ENCODE measurements around the gene MAN2B1. TPM values are rescaled to one million over a fixed set of nuclear protein-coding genes. Genes with fewer than 3 reads are reported as not detected.

Gene MAN2B1
- total RNA-seq, 4 donors from 2014 or later: 18.0 to 34.2 (median 29.3) TPM

DNA sequence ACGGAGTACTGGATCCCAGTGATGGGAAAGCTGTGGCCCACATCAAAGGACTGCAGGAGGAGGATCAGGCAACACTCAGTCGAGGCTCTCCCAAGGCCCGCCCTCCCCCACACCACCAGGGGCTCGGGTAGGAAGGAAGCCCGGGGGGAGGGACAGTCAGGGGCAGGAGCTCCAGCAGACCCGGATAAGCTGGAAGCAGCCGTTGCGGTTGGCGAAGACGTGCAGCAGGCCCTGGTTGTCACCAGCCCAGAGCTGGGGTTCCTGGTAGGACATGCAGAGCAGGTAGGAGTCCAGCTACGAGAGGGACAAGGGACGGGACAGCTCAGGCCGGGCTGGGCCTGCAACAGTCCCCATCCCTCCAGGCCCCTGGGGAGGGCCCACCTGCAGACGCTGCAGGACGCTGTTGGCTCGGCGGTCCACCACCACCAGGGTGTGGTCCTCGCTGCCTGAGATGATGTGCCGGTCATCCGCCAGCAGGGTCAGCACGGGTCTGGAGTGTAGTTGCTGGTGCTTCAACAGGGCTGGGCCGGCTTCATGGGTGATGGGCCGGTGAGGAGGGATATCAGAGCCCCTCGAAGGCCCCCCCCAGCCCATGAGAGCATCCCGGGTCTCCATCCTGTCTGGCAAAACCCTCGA is 23.2 kb upstream of the MAN2B1 start:
- DNase-seq (no peak), ATAC-seq (no peak)
- Histone ChIP-seq H3K4me1 (no peaks in the 10 kb centered on the region), H3K4me3 (no peak overlapping the region), H3K9me3 (no peaks in the 10 kb centered on the region), H3K27ac (no peak overlapping the region), H3K27me3 (no peaks in the 10 kb centered on the region), H3K36me3 (no peaks in the 10 kb centered on the region)
- intact Hi-C loops (cut with DNase I; ENCODE audit: low total_unique reads) (no loop called here), in situ Hi-C loops (cut with MboI; ENCODE audit: low sequenced_read_pairs in 4 of 4) (no loop called here)
- TF ChIP-seq, protein P1, sequence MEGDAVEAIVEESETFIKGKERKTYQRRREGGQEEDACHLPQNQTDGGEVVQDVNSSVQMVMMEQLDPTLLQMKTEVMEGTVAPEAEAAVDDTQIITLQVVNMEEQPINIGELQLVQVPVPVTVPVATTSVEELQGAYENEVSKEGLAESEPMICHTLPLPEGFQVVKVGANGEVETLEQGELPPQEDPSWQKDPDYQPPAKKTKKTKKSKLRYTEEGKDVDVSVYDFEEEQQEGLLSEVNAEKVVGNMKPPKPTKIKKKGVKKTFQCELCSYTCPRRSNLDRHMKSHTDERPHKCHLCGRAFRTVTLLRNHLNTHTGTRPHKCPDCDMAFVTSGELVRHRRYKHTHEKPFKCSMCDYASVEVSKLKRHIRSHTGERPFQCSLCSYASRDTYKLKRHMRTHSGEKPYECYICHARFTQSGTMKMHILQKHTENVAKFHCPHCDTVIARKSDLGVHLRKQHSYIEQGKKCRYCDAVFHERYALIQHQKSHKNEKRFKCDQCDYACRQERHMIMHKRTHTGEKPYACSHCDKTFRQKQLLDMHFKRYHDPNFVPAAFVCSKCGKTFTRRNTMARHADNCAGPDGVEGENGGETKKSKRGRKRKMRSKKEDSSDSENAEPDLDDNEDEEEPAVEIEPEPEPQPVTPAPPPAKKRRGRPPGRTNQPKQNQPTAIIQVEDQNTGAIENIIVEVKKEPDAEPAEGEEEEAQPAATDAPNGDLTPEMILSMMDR (IDR thresholded peaks at IDR 0.05 in 4 of 5, conservative IDR thresholded peaks at IDR 0.05 in 1 of 5): no peak
- TF ChIP-seq POLR2A (IDR thresholded peaks at IDR 0.05): no peak

DNA sequence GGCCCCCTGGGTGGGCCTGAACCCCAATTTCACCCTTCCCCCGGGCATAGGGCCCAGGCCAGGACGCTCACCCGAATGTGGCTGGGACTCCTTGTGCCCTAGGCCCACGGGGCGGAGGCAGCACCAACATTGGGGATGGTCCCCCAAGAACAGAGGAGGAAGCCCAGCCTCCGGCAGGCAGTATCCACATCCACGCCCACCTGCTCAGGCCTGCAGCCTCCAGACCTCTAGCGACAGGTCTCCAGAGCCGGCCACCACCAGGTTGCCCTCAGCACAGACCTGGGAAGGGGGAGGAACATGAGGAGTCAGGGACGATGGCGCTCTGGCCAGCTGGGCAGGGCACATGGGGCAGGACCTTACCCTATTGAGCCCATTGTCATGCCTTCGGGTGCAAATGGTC is 22.5 kb upstream of the MAN2B1 start:
- ATAC-seq: no peak
- intact Hi-C loops (cut with DNase I; ENCODE audit: low total_unique reads): no loop called here
- Histone ChIP-seq H3K36me3 (no peaks in the 10 kb centered on the region), H3K27ac (no peak overlapping the region), H3K4me1 (no peaks in the 10 kb centered on the region), H3K27me3 (no peaks in the 10 kb centered on the region), H3K4me3 (no peak overlapping the region), H3K9me3 (no peaks in the 10 kb centered on the region)
- no peak for DNase-seq
- in situ Hi-C loops (cut with MboI; ENCODE audit: low sequenced_read_pairs in 4 of 4): no loop called here
- no peak for TF ChIP-seq POLR2A (IDR thresholded peaks at IDR 0.05)
- TF ChIP-seq, protein P1 (IDR thresholded peaks at IDR 0.05 in 4 of 5, conservative IDR thresholded peaks at IDR 0.05 in 1 of 5): no peak

DNA sequence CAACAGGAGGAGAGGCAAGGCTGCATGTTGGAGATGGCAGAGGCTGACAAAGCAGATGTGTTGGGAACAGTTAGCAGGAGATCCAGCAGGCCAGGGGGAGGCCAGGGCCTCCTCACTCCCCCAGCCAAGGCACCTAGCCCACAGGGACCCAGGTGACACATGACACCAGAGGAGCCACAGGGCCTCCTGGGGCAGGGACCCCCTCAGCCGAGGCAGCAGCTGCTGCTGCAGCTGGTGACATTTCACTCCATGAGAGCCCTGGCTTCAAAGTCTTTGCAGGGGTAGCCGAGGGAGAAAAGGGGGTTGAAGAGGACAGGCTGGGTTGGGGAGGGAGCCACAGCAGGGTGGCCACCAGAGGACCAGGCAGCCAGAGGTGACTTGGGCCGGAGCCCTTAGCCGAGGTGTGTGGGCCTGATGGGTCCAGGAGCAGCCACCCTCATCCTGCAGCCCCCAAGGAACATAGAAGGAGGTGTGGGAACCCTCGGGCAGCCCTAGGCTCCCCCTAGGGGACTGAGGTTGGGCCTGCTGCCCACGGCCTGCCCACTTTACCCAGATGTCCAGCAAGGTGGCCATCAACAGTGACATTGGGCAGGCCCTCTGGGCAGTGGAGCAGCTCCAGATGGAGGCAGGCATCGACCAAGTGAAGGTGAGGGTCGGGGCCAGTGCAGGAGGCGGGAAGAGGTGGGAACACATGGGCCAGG is 21.1 kb upstream of the MAN2B1 start, which contains the start of gene GNG14:
Gene GNG14 (plus strand): TSS at position 503 of the 701 bp plus-strand sequence. CDS start 51 bp downstream, at position 554.
- no peaks in the 10 kb centered on the region for H3K27me3 ChIP-seq
- intact Hi-C loops (cut with DNase I; ENCODE audit: low total_unique reads): no loop called here
- no peak for DNase-seq
- no peaks in the 10 kb centered on the region for H3K9me3 ChIP-seq
- no peak for ATAC-seq
- no peak within 1 kb of the TSS for H3K4me3 ChIP-seq
- no peak within 1 kb of the TSS for H3K27ac ChIP-seq
- in situ Hi-C loops (cut with MboI; ENCODE audit: low sequenced_read_pairs in 4 of 4): no loop called here
- no peaks in the 10 kb centered on the region for H3K36me3 ChIP-seq
- no peak for TF ChIP-seq POLR2A (IDR thresholded peaks at IDR 0.05)
- TF ChIP-seq, protein P1 (IDR thresholded peaks at IDR 0.05 in 4 of 5, conservative IDR thresholded peaks at IDR 0.05 in 1 of 5): no peak
- H3K4me1 ChIP-seq: no peaks in the 10 kb centered on the region

- Histone ChIP-seq H3K27me3 (no peaks in the 10 kb centered on the region), H3K4me1 (peaks cover 3 to 6% of the 10 kb centered on the region in 2 donors), H3K4me3 (no peak overlapping the region), H3K36me3 (no peaks in the 10 kb centered on the region), H3K27ac (no peak overlapping the region), H3K9me3 (no peaks in the 10 kb centered on the region)
- ATAC-seq (no peak), DNase-seq (no peak)
- TF ChIP-seq, protein P1 (IDR thresholded peaks at IDR 0.05 in 4 of 5, conservative IDR thresholded peaks at IDR 0.05 in 1 of 5): no peak
- TF ChIP-seq POLR2A (IDR thresholded peaks at IDR 0.05): no peak
- in situ Hi-C loops (cut with MboI; ENCODE audit: low sequenced_read_pairs in 4 of 4) (no loop called here), intact Hi-C loops (cut with DNase I; ENCODE audit: low total_unique reads) (no loop called here)
These were observed 19.3 kb upstream of the MAN2B1 start for GRCh38 chr19:12685831-12686230.
